WTC11 (cell line): ENCODE measurements around the gene CDK6. TPM values are rescaled to one million over a fixed set of nuclear protein-coding genes. Genes with fewer than 3 reads are reported as not detected.

Experiments used
- ATAC-seq: fragments of 200-7000 bp; cut with Tn5 transposase; 2 replicates; pipeline ENCODE4 v1.10.0; 2021; ENCODE audit warnings: mild to moderate bottlenecking, moderate library complexity
- CTCF ChIA-PET: fragments of 300-600 bp; sonication (Branson Sonifier 250); formaldehyde crosslinking; loops from one replicate; lab custom pipeline; 2021; ENCODE audit warnings: antibody characterized with exemption; lab: Charles Lee
- POLR2A ChIA-PET: fragments of 350-600 bp; sonication (Branson Sonifier 250); formaldehyde crosslinking; loops from one replicate; lab custom pipeline; 2021; ENCODE audit warnings: antibody characterized with exemption; lab: Charles Lee
- DNase-seq: peaks from one replicate; pipeline ENCODE4 v3.0.0; 2021; ENCODE audit warnings: low spot score
- H3K27ac Mint-ChIP-seq: 2 replicates; pipeline ENCODE4 v1.8.0; 2021; ENCODE audit warnings: mixed read lengths
- H3K27me3 Mint-ChIP-seq: 2 replicates; pipeline ENCODE4 v1.8.0; 2021; ENCODE audit warnings: low read depth, mild to moderate bottlenecking, moderate library complexity, mixed read lengths
- H3K36me3 Mint-ChIP-seq: 2 replicates; pipeline ENCODE4 v1.8.0; 2021; ENCODE audit warnings: mixed read lengths
- H3K4me1 Mint-ChIP-seq: 2 replicates; pipeline ENCODE4 v1.8.0; 2022; ENCODE audit warnings: mixed read lengths
- H3K4me3 Mint-ChIP-seq: 2 replicates; pipeline ENCODE4 v1.8.0; 2021; ENCODE audit warnings: mild to moderate bottlenecking, moderate library complexity, mixed read lengths
- H3K9me3 Mint-ChIP-seq: 2 replicates; pipeline ENCODE4 v1.8.0; 2021; ENCODE audit warnings: mixed read lengths
- GABPB1 ChIP-seq: sonication (generic); formaldehyde crosslinking; IDR thresholded peaks from 2 replicates; pipeline ENCODE4 v1.8.1; 2023; ENCODE audit warnings: mild to moderate bottlenecking, missing genetic modification reagents
- JUN ChIP-seq: sonication (generic); formaldehyde crosslinking; IDR thresholded peaks from 2 replicates; pipeline ENCODE4 v1.8.0; 2023; ENCODE audit warnings: mild to moderate bottlenecking, missing genetic modification reagents
- RORB ChIP-seq: fragments of 250-450 bp; sonication (Bioruptor Pico); IDR thresholded peaks from 2 replicates; pipeline ENCODE4 v1.9.0; 2021; ENCODE audit warnings: mild to moderate bottlenecking
- STAT6 ChIP-seq: sonication (generic); formaldehyde crosslinking; conservative IDR thresholded peaks from 2 replicates; pipeline ENCODE4 v1.8.1; 2023; ENCODE audit warnings: mild to moderate bottlenecking, low read depth, missing genetic modification reagents, moderate library complexity
- ZNF121 ChIP-seq: sonication (generic); formaldehyde crosslinking; IDR thresholded peaks from 2 replicates; pipeline ENCODE4 v1.8.0; 2023; ENCODE audit warnings: missing genetic modification reagents
- ZNF425 ChIP-seq: fragments of 250-450 bp; sonication (Bioruptor Pico); conservative IDR thresholded peaks from 2 replicates; pipeline ENCODE4 v1.9.0; 2021; ENCODE audit warnings: mild to moderate bottlenecking
- ZNF512 ChIP-seq: sonication (generic); formaldehyde crosslinking; IDR thresholded peaks from 2 replicates; pipeline ENCODE4 v1.8.1; 2022; ENCODE audit warnings: missing genetic modification reagents, borderline replicate concordance
- ZNF532 ChIP-seq: fragments of 250-450 bp; sonication (Bioruptor Pico); IDR thresholded peaks from 2 replicates; pipeline ENCODE4 v1.9.0; 2021; ENCODE audit warnings: mild to moderate bottlenecking, borderline replicate concordance
- ZNF671 ChIP-seq: fragments of 250-450 bp; sonication (Bioruptor Pico); IDR thresholded peaks from 2 replicates; pipeline ENCODE4 v1.8.0; 2021; ENCODE audit warnings: mild to moderate bottlenecking
- total RNA-seq: library from RNA; stranded (reverse); gene quantifications from 3 replicates; pipeline ENCODE4 v1.2.3, GENCODE V29; 2021

Gene CDK6
- total RNA-seq, 1 experiment from 2014 or later, result 47.2 TPM

DNA sequence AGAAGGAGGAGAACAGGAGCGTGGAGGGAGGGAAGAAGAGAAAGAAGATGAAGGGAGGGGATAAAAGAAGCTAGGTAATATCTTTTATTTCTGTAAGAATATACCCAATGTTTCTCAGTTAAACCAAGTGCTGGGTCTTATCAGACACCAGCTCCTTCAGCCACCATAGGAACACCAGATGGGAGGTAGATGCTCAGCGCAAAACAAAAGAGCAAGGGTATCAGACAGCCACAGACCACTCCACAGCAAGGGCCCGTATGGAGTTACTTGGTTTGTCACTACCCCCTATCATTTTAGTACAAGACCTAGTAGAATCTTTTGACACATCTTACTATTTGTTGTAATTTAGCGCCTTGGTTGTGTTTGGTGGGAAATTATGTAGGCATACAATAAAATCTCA, 180.3 kb downstream of the CDK6 start:
- TF ChIP-seq ZNF121 (CRISPR knock-in tag) (no peak), ZNF532 (CRISPR knock-in tag) (no peak), ZNF512 (CRISPR knock-in tag) (no peak), JUN (CRISPR knock-in tag) (no peak)
- Mint-ChIP-seq H3K27ac (no peak overlapping the region), H3K4me3 (no peak overlapping the region), H3K36me3 (no peaks in the 10 kb centered on the region), H3K9me3 (no peaks in the 10 kb centered on the region), H3K4me1 (no peaks in the 10 kb centered on the region), H3K27me3 (no peaks in the 10 kb centered on the region)
- ChIA-PET CTCF (no interaction called here), POLR2A (no interaction called here)
- no peak for DNase-seq
- ATAC-seq, result no peak

- no peak for TF ChIP-seq STAT6 (CRISPR knock-in tag)
- CTCF ChIA-PET, result no interaction called here
- DNase-seq (no peak), ATAC-seq (no peak)
- H3K4me1 Mint-ChIP-seq, result no peaks in the 10 kb centered on the region
- H3K36me3 Mint-ChIP-seq, result no peaks in the 10 kb centered on the region
- POLR2A ChIA-PET, result no interaction called here
- H3K27ac Mint-ChIP-seq, result no peak overlapping the region; the same call in 1 of the 2 replicates
- no peak overlapping the region for H3K4me3 Mint-ChIP-seq
- no peaks in the 10 kb centered on the region for H3K27me3 Mint-ChIP-seq
- no peaks in the 10 kb centered on the region for H3K9me3 Mint-ChIP-seq
Measured at GRCh38 chr7:92655346-92655884, 181.0 kb downstream of the CDK6 start.

GRCh38 chr7:92653136-92653535, 183.2 kb downstream of the CDK6 start:
- H3K27me3 Mint-ChIP-seq, result no peaks in the 10 kb centered on the region
- ChIA-PET POLR2A (no interaction called here), CTCF (no interaction called here)
- 0 out of 2 replicates have a peak, but pooled peaks cover under 1% of the 10 kb centered on the region for H3K4me1 Mint-ChIP-seq
- H3K27ac Mint-ChIP-seq, result no peak overlapping the region
- H3K36me3 Mint-ChIP-seq, result no peaks in the 10 kb centered on the region
- H3K4me3 Mint-ChIP-seq, result no peak overlapping the region
- H3K9me3 Mint-ChIP-seq, result no peaks in the 10 kb centered on the region
- DNase-seq, result no peak
- no peak for ATAC-seq
- TF ChIP-seq ZNF425 (CRISPR knock-in tag) (no peak), RORB (CRISPR knock-in tag) (no peak), GABPB1 (CRISPR knock-in tag) (no peak), ZNF671 (CRISPR knock-in tag) (no peak)
